Nucleus accumbens (tissue), 56 donors: Measurements from ENCODE around the gene GSTA4.

Experiments
- DNase-seq, 56 donors: peaks; one replicate each; lab custom pipeline; 2025; lab: John Stamatoyannopoulos, UW

Gene GSTA4

DNA sequence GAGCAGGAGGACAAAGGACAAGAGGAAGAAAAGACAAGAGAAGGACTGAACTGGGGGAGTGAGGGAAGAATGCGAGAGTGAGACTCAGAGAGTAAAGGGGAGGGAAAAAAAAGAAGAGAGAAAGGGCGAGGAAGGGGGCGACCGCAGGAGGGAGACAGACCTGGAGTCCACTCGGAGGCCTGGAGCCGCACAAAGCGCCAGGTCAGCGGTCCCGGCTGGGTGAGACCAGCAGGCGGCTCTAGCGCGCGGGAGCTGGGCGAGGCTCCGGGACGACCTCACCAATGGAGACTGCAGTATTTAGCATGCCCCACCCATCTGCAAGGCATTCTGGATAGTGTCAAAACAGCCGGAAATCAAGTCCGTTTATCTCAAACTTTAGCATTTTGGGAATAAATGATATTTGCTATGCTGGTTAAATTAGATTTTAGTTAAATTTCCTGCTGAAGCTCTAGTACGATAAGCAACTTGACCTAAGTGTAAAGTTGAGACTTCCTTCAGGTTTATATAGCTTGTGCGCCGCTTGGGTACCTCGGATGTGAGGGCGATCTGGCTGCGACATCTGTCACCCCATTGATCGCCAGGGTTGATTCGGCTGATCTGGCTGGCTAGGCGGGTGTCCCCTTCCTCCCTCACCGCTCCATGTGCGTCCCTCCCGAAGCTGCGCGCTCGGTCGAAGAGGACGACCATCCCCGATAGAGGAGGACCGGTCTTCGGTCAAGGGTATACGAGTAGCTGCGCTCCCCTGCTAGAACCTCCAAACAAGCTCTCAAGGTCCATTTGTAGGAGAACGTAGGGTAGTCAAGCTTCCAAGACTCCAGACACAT, at the start of gene GSTA4:
GSTA4 (minus strand) TSS at position 196 of the 824 bp plus-strand sequence. CDS start 1,041 bp downstream, outside the sequence.
- peak; percentile 61 to 97 (median 93) for DNase-seq

GRCh38 chr6:53044572-53044971, 49.5 kb upstream of the GSTA4 start:
- DNase-seq: no peak

DNA sequence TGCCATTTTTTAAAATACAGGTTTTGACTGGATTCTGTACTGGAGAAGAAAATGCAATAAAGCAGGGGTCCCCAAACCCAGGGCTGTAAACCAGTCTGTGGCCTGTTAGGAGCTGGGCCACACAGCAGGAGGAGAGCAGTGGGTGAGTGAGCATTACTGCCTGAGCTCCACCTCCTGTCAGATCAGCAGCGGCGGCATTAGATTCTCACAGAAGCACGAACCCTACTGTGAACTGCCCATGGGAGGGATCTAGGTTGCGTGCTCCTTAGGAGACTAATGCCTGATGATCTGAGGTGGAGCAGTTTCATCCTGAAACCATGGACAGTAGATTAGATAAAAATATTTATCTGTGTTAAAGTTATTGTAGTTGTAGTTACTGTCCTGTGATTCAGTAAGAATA, 49.0 kb upstream of the GSTA4 start:
- peak in 8 of 56 donors; percentile 6 to 29 (median 20) for DNase-seq

DNA sequence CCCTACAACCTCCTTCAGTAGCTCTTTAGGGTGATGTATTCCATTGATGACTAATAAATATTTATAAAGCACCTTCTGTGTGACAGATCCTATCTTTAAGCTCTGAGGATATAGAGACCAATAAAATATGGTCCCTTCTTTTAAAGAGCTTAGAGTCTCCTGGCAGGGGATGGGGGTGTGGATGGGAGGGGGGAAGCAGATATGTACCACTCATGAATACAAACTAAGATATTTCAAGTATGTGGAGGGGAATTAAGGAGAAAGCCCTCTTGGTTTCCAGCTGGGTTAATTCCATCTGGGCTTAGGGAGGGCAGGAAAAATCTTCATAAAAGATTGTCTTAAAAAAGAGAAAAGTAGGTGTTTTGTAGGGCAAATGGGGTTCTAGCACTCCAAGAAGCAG, 48.5 kb upstream of the GSTA4 start:
- no peak for DNase-seq

- DNase-seq: no peak
Observed at GRCh38 chr6:53042112-53042511, 47.0 kb upstream of the GSTA4 start.

DNA sequence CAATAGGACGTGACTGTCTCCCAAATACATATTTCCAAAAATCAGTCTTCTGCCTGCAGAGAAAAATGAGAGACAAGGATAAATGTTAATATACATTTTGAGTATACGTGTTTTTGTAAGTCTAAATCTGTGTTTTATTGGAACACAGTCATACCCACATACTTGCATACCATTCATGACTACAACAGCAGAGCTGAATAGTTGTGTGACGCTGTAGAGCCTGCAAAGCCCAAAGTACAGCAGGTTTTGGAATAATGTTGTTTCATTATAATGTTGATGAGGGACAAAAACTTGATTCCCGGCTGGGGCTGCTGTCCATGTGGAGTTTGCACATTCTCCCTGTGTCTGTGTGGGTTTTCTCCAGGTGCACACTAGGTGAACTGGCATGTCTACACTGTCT, 46.3 kb upstream of the GSTA4 start:
- no peak for DNase-seq

GRCh38 chr6:53038596-53038995, 43.5 kb upstream of the GSTA4 start:
- DNase-seq: no peak

DNA sequence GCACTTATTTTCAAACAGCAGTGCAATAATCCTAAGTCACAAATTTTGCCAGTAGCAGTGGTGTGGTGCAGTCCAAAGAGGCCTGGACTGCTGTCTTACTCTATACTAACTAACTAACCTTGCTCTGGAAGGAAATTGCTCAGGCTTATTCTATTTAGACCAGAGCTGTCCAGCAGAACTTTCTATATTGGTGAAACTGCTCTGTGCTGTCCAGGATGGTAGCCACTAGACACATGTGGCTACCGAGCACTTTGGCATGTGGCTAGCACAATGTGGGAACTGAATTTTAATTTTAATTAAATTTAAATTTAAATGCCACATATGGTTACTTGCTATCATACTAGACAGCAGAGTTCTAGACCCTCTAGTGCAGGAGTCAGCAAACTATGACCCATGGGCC, 43.1 kb upstream of the GSTA4 start:
- DNase-seq: no peak

- DNase-seq: peak in 1 of 56 donors; percentile 15
Observed at GRCh38 chr6:53035549-53036213, 40.6 kb upstream of the GSTA4 start.

DNA sequence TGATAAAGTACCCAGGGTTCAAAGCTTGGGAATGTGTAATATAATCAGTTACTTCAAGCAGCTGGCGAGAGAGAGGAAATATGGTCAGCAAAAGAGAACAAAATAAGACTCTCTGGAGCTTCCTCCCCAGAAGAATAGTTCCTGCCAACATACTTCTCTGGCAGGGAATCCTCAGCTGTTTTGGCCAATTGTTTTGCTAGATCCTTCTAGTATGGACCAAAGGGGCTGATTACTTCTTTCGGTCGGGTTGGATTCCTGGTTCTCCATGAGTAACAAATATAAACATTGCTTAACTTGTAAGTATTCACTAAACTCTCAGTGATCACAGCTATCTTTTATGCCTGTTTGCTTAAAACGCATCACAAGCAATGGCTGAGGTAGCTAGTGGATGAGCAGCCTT, 38.7 kb upstream of the GSTA4 start:
- DNase-seq: no peak

- DNase-seq: peak in 35 of 56 donors; percentile 6 to 64 (median 41)
Observed at GRCh38 chr6:53032849-53033248, 37.8 kb upstream of the GSTA4 start.

DNA sequence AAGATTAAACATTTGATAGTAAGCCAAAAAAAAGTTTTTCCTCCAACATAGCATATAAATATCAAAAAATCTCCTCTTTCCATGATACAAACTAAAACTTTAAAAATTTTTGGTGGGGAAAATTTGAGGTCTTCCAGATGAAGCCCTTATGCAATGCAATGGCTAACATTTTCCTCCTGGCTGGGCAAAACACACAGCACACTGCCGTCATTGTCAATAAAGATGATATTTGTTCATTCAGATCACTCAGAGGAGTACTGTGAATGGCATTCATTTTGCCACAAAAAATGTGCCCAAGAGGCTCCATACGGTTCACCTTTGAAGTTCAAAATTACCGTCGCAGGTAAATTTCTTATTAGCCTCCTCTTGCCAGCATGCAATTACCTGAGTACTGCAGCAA, 36.2 kb upstream of the GSTA4 start:
- peak in 3 of 56 donors; percentile 7 to 39 (median 13) for DNase-seq

GRCh38 chr6:53029761-53030160, 34.7 kb upstream of the GSTA4 start:
- DNase-seq: no peak

DNA sequence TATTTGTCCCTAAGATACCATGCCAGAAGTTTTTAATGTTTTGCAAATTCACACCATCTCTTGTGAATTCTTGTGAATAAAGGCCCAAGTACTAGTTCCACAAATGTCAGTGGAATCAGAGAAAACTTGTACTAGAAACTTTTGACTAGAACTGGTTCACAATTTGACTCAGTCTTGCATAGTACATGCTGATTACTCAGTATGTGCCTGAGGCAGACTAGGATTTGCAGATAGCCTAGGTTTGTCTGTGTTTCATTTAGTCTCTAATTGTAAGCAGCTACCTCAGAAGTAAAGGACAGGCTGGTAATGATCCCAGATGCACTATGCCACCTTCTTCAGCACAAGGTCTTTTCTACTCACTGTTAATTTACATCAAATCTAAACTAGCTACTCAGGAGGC, 34.2 kb upstream of the GSTA4 start:
- DNase-seq: no peak

DNA sequence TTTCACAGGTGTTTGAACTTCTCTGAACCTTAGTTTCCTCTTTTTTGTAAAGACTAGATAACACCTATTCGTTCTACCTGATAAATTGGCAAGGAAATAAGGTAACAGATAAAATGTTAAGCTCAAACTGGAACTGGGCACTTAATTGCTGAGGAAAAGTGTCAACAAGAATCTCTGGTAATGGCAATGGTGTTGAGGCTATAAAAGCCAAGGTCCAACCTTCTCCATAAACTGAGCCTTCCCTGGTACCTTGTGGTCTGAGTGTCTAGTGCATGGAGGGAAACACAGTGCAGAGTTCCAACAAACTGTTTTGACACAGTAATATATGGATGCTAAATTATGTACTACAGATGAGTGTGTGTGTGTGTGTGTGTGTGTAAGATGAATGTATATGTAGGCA, 33.4 kb upstream of the GSTA4 start:
- no peak for DNase-seq

DNA sequence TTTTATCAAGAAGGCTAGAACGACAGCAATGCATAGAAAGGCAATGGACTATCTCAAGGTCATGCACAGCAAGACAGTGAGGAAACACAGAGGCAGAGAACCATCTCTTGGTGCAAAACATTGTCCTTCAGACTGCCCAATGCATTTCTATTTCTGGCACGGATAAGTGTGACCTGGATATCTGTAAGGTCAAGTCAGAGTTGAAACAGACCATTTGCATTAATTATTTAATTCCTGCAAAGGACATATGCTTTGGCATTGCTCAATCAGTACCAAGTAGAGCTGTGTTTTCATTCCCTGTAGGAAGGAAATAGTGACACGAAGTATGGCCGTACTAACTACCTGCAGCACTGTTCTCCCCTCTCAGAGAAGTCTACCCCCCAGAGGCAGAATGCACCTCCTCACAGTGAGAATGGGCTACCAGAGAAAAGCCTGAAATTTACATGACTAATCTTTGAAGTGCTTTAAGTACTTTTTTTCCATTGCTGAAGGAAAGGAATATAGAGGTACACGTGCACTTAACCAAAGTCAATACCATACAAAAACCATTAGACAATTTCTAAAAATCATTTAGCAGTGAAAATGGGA, 32.1 kb upstream of the GSTA4 start:
- no peak for DNase-seq

DNA sequence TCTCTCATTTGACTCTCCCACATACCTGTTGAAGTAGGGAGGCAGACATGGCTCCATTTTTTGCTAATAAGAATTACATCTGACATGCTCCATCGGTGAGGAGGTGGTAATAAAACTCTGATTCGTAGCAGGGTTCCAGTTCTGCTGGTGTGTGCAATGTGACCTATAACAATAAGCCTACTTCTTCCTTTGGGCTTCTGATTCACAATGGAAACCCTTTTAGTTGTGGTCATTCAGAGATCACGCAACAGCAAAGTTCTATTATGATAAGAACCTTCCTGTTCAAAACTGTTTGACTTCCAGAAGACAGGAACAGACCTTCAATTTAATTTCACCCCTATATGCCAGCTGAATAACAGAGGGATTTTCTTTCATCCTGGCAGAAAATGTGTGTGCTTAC, 31.4 kb upstream of the GSTA4 start:
- no peak for DNase-seq

GRCh38 chr6:53023323-53023722, 28.2 kb upstream of the GSTA4 start:
- peak in 42 of 56 donors; percentile 3 to 77 (median 50) for DNase-seq

DNA sequence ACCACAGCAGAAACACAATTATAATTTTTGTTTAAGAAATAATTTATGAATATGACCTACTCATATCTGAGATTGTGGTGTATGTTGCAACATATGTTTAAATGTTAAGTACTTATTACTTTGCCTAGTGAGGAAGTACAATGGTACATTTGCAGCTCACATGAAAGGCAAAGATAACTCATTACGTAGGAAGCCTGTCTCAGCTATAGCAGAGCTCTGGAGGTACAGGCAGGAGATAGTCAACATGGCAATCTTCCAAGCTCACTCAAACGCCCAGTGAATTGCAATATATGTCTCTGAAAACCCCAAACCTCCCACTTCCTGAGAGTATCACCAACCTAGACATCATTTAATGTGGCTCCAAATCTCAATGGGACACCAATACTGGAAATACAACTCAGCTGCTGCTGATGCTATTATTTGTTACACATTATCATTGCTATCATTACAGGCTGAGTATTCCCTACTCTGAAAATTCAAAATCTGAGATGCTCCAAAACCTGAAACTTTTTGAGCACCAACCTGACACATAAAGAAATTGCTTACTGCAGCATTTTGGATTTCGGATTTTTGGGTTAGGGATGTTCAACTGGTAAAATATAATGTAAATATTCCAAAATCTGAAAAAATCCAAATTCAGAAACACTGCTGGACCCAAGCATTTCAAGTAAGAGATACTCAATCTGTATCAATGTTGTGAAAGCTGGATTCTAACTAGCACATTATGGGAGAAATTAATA, 25.1 kb upstream of the GSTA4 start:
- DNase-seq: no peak

- peak in 2 of 56 donors; percentile 4 to 16 for DNase-seq
Observed at GRCh38 chr6:53018446-53018845, 23.4 kb upstream of the GSTA4 start.

DNA sequence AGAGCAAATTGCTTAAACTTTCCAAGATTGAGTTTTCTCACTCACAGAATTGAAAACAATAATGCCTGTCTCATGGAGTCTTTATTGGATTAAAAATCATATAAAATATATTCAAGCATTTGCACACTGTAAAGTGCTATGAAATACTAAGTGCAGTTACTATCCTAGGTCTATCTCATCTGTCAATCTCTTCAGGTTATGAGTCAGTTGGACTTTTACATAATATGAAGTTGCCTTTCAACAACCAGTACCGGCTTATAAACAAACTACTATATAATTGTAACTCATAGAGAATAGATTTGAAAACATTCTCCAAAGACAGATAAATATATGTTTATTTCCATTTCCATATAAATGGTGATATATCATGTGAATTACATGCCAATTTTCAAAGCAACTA, 20.4 kb upstream of the GSTA4 start:
- no peak for DNase-seq
